ENCODE data around the gene SLC19A3.

DNA sequence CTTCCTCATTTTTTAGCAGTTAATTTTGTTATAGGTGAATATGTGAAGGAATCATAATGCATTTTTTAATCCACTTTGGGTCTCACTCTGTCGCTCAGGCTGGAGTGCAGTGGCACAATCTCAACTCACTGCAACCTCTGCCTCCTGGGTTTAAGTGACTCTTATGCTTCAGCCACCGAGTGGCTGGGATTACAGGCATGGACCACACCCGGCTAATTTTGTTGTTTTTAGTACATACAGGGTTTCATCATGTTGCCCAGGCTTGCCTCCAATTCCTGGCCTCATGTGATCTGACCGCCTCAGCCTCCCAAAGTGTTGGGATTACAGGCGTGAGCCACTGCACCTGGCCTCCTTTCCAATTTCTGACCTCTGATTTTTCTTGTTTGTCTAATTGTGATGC is 33.6 kb downstream of the SLC19A3 start:
- TF ChIP-seq, protein P1, sequence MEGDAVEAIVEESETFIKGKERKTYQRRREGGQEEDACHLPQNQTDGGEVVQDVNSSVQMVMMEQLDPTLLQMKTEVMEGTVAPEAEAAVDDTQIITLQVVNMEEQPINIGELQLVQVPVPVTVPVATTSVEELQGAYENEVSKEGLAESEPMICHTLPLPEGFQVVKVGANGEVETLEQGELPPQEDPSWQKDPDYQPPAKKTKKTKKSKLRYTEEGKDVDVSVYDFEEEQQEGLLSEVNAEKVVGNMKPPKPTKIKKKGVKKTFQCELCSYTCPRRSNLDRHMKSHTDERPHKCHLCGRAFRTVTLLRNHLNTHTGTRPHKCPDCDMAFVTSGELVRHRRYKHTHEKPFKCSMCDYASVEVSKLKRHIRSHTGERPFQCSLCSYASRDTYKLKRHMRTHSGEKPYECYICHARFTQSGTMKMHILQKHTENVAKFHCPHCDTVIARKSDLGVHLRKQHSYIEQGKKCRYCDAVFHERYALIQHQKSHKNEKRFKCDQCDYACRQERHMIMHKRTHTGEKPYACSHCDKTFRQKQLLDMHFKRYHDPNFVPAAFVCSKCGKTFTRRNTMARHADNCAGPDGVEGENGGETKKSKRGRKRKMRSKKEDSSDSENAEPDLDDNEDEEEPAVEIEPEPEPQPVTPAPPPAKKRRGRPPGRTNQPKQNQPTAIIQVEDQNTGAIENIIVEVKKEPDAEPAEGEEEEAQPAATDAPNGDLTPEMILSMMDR (IDR thresholded peaks at IDR 0.05; ENCODE audit: low read length): no peak
- TF ChIP-seq EZH2 (IDR thresholded peaks at IDR 0.05; ENCODE audit: borderline replicate concordance, low read length): no peak

All from OCI-LY1 (cell line).